ENCODE data around the gene PIH1D1.

DNA sequence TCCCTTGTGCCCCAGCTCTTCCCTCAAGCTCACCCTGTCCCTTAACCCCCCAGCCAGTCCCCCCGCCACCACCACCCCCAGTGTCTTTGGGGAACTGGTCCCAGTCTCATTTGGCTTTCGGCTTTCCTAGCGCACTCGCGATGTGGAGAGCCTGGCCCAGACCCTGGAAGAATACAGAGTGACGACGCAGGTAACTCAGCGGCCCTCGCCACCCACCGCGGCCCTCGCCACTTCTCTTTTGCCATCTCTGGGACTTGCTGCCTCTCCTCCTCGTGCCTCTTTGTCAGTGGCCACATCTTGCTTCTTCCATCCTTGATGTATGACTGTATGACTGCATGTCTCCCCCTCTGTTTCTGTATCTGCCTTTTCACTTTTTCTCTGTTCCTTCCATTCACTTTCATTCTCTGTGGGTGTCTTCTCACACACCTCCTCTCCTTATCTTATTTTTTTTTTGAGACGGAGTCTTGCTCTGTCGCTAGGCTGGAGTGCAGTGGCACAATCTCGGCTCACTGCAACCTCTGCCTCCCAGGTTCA, 44.1 kb downstream of the PIH1D1 start:
- TF ChIP-seq POLR2A (IDR thresholded peaks at IDR 0.05; ENCODE audit: low read depth, low read length) (no peak), TAF1 (IDR thresholded peaks at IDR 0.05; ENCODE audit: borderline replicate concordance, low read depth, low read length) (no peak), POLR2AphosphoS5 (IDR thresholded peaks at IDR 0.05; ENCODE audit: low read depth, low read length) (no peak)
